ENCODE data around the gene CHRNA9. TPM values are rescaled to one million over a fixed set of nuclear protein-coding genes. Genes with fewer than 3 reads are reported as not detected.

Gene CHRNA9
- polyA plus RNA-seq, 1 of the 3 experiments (the other 2 are of a cell fraction), result 0.05 TPM

DNA sequence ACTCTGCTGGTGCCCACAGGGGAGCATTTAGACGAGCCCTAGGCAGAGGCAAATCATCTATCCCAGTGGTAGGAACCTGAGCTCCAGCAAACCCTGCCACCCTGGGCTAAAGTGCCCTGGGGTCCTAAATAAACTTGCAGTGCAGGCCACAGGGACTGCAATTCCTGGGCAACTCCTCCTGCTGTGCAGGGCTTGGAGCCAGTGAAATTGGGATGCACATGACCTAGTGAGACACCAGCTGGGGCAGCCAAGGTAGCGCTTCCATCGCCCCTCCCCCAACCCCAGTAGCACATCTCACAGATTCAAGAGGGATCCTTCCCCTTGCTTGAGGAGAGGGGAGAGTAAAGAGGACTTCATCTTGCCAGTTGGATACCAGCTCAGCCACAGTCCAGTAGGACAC, 44.1 kb downstream of the CHRNA9 start:
- WGBS (ENCODE audit: low lambda C conversion rate), result 64% methylated on average over 3 of the region's 3 CpGs
- no peak overlapping the region for H3K4me3 ChIP-seq (ENCODE audit: low read depth in 2 of 2, low read length in 1 of 2)
- no peak overlapping the region for H3K27ac ChIP-seq (ENCODE audit: low read depth in 2 of 2, low read length in 1 of 2)
- no peaks in the 10 kb centered on the region for H3K27me3 ChIP-seq (ENCODE audit: insufficient read depth)
- H3K9me3 ChIP-seq, result no peaks in the 10 kb centered on the region
- POLR2A ChIA-PET, result no interaction called here
- TF ChIP-seq NFIC (IDR thresholded peaks at IDR 0.05; ENCODE audit: borderline replicate concordance), result no peak
- no peak for TF ChIP-seq RCOR1 (IDR thresholded peaks at IDR 0.05; ENCODE audit: low read length)
- TF ChIP-seq, protein P1, sequence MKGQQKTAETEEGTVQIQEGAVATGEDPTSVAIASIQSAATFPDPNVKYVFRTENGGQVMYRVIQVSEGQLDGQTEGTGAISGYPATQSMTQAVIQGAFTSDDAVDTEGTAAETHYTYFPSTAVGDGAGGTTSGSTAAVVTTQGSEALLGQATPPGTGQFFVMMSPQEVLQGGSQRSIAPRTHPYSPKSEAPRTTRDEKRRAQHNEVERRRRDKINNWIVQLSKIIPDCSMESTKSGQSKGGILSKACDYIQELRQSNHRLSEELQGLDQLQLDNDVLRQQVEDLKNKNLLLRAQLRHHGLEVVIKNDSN (IDR thresholded peaks at IDR 0.05; ENCODE audit: borderline replicate concordance, low read depth), result no peak
- no peak for TF ChIP-seq JUND (IDR thresholded peaks at IDR 0.05)
- no peak for TF ChIP-seq REST (IDR thresholded peaks at IDR 0.05; ENCODE audit: low read depth, low read length)
- no peak for TF ChIP-seq YY1 (IDR thresholded peaks at IDR 0.05; ENCODE audit: low read depth)
- no peak for TF ChIP-seq POLR2AphosphoS5 (IDR thresholded peaks at IDR 0.05; ENCODE audit: low read depth, low read length)
- TF ChIP-seq CTCF (IDR thresholded peaks at IDR 0.05), result no peak
- TF ChIP-seq FOXM1 (IDR thresholded peaks at IDR 0.05; ENCODE audit: low read depth), result no peak
- TF ChIP-seq RFX5 (IDR thresholded peaks at IDR 0.05; ENCODE audit: low read length), result no peak
- TF ChIP-seq MXI1 (IDR thresholded peaks at IDR 0.05; ENCODE audit: low read depth, low read length), result no peak
- TF ChIP-seq NRF1 (IDR thresholded peaks at IDR 0.05; ENCODE audit: low read depth, low read length), result no peak
- no peak for TF ChIP-seq SMC3 (IDR thresholded peaks at IDR 0.05; ENCODE audit: low read depth, low read length)
- TF ChIP-seq TAF1 (IDR thresholded peaks at IDR 0.05; ENCODE audit: borderline replicate concordance, low read depth, low read length), result no peak
- TF ChIP-seq, protein P2, sequence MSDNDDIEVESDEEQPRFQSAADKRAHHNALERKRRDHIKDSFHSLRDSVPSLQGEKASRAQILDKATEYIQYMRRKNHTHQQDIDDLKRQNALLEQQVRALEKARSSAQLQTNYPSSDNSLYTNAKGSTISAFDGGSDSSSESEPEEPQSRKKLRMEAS (IDR thresholded peaks at IDR 0.05; ENCODE audit: low read depth), result no peak
- TF ChIP-seq MEF2A (IDR thresholded peaks at IDR 0.05; ENCODE audit: borderline replicate concordance, low read depth), result no peak
- no peak for TF ChIP-seq USF2 (IDR thresholded peaks at IDR 0.05; ENCODE audit: borderline replicate concordance, low read depth, low read length)
- no peak for TF ChIP-seq SIN3A (IDR thresholded peaks at IDR 0.05; ENCODE audit: borderline replicate concordance, low read depth, low read length)
- TF ChIP-seq CHD2 (IDR thresholded peaks at IDR 0.05; ENCODE audit: low read length, partially characterized antibody), result no peak
- H3K9ac ChIP-seq, result no peak overlapping the region
- no peaks in the 10 kb centered on the region for H4K20me1 ChIP-seq (ENCODE audit: insufficient read depth)
- no peaks in the 10 kb centered on the region for H3F3A ChIP-seq (replicated peaks; ENCODE audit: insufficient read depth)
- CTCF ChIA-PET, result interaction anchor here (1.1 kb wide), 1 partner anchor 227 kb away, joined by 4 read pairs; no protein-coding TSS in a partner anchor
- no peak overlapping the region for H3K4me2 ChIP-seq
- no peaks in the 10 kb centered on the region for H3K79me2 ChIP-seq (ENCODE audit: insufficient read depth)
- H3K4me1 ChIP-seq (ENCODE audit: control insufficient read depth in 1 of 2, insufficient read depth in 2 of 2, low read depth in 1 of 2, low read length in 1 of 2), result no peaks in the 10 kb centered on the region
- H2AFZ ChIP-seq (ENCODE audit: low read depth), result no peak overlapping the region
- no peak for DNase-seq
- no peaks in the 10 kb centered on the region for H3K36me3 ChIP-seq (replicated peaks in 1 of 2; ENCODE audit: control insufficient read depth in 1 of 2, insufficient read depth in 2 of 2, low read length in 1 of 2)
- H3K9me2 ChIP-seq, result no peaks in the 10 kb centered on the region
